Right cardiac atrium (tissue), 5 donors: ENCODE results near the gene ZNF285. TPM values are rescaled to one million over a fixed set of nuclear protein-coding genes. Genes with fewer than 3 reads are reported as not detected.
"Not testable (repeated sequence)": the region's sequence is repeated elsewhere in the genome, so short reads cannot be mapped to it uniquely, and the experiment has no call there.

ENCODE experiments used
- ATAC-seq, 2 donors: fragments of 200-7000 bp; cut with Tn5 transposase; one replicate each; pipeline versions ENCODE4 v1.8.0 to v1.9.1; 2020; ENCODE audit warnings: moderate library complexity in 2 of 2, mild to moderate bottlenecking in 1 of 2
- DNase-seq, 3 donors: peaks; one replicate each; pipeline ENCODE4 v3.0.0-alpha.2; 2020
- H3K27ac ChIP-seq: one replicate; pipeline ENCODE4 v1.5.1; 2013; ENCODE audit warnings: mild to moderate bottlenecking, low read length, control low read depth, moderate library complexity
- H3K27me3 ChIP-seq: one replicate; pipeline ENCODE4 v1.6.1; 2013; ENCODE audit not compliant: control insufficient read depth, insufficient read depth
- H3K4me1 ChIP-seq: one replicate; pipeline ENCODE4 v1.6.1; 2013; ENCODE audit warnings: low read length; ENCODE audit not compliant: control insufficient read depth, insufficient read depth
- H3K4me3 ChIP-seq: one replicate; pipeline ENCODE4 v1.5.1; 2013; ENCODE audit warnings: low read length, control low read depth
- H3K9me3 ChIP-seq: one replicate; pipeline ENCODE4 v1.6.1; 2013; ENCODE audit warnings: low read length; ENCODE audit not compliant: control insufficient read depth
- WGBS: extraction: QIAGEN DNeasy Blood & Tissue Kit; methylation state at CpG from one replicate; pipeline ENCODE4 v1.1.7; 2013; 5-methylcytosine and 5-hydroxymethylcytosine counted together
- intact Hi-C, 4 donors: fragments of 100-400 bp; cut with DNase I; formaldehyde crosslinking; loops; one replicate each; pipeline versions ENCODE4 v1.11.0 to v1.14.0; 2022 to 2023
- long read RNA-seq, 4 donors: library from polyadenylated mRNA; unstranded; transcript quantifications; one replicate each; pipeline ENCODE4 v2.0.0, GENCODE V29; 2020 to 2021
- polyA plus RNA-seq: library from polyadenylated mRNA; stranded (reverse); fragments of 200-250 nt; gene quantifications from one replicate; pipeline ENCODE4 v1.2.3, GENCODE V29; 2013
- total RNA-seq, 4 donors: library from RNA; stranded (reverse); fragmentation: NEBNext Ultra II Directional; extraction: Animal tissue kit (Norgen Biotek cat#: 25700); gene quantifications; one replicate each; pipeline ENCODE4 v1.2.1, GENCODE V29; 2021
- donor health status: healthy with polysubstance abuse.
- donor health status: DM: no; HTN: yes; CAD: no.
- donor health status: DM: no; HTN: no; CAD: no.
- donor health status: DM: no; HTN: yes; CAD: no; lungs with severe emphysema.
- donor health status: DM: yes; HTN: yes; CAD: no.

The ZNF285 gene
- total RNA-seq (1 to 10 TPM; 2.7 to 5.5 (median 3.9) TPM), polyA plus RNA-seq (2.2 TPM)
- long read RNA-seq, donor 1, full-length matches to known transcripts: 4 of 6 reads
- long read RNA-seq, donor 1, partial matches to known transcripts: 0 of 6 reads
- long read RNA-seq, donor 1, other reads (novel, unspliced or antisense): 2 of 6 reads
- long read RNA-seq, donor 2, partial matches to known transcripts: 1 of 2 reads
- long read RNA-seq, donor 2, other reads (novel, unspliced or antisense): 1 of 2 reads
- long read RNA-seq, donor 3, full-length matches to known transcripts: 5 of 7 reads
- long read RNA-seq, donor 3, partial matches to known transcripts: 1 of 7 reads
- long read RNA-seq, donor 3, other reads (novel, unspliced or antisense): 1 of 7 reads
- long read RNA-seq, donor 4, partial matches to known transcripts: 0 of 2 reads
- long read RNA-seq, donor 4, other reads (novel, unspliced or antisense): 2 of 2 reads

- peaks cover 1% of the 10 kb centered on the region for H3K9me3 ChIP-seq
- no peak within 1 kb of the TSS for H3K27ac ChIP-seq
- ATAC-seq (peak; percentile 100), DNase-seq (peak; percentile 97 to 99 (median 98))
- H3K27me3 ChIP-seq: no peaks in the 10 kb centered on the region
- 6% methylated on average over 43 of the region's 43 CpGs for WGBS
- H3K4me1 ChIP-seq: no peaks in the 10 kb centered on the region
- peak within 1 kb of the TSS; percentile 46 for H3K4me3 ChIP-seq
- intact Hi-C loops: no loop called here
Observed at GRCh38 chr19:44401139-44402115, at the start of gene ZNF285. Gene ZNF285, minus strand, starts transcription at chr19:44401608. Its CDS starts 4,395 bp downstream, at chr19:44397213.

- intact Hi-C loops: no loop called here
- H3K27me3 ChIP-seq: no peaks in the 10 kb centered on the region
- DNase-seq (peak; percentile 91 to 96 (median 94)), ATAC-seq (peak; percentile 98 to 99)
- H3K27ac ChIP-seq: no peak within 1 kb of the TSS
- H3K4me3 ChIP-seq: peak within 1 kb of the TSS; percentile 45
- H3K4me1 ChIP-seq: peaks cover 3% of the 10 kb centered on the region
- 2% methylated on average over 45 of the region's 45 CpGs for WGBS
- H3K9me3 ChIP-seq: peaks cover 7% of the 10 kb centered on the region
Observed at GRCh38 chr19:44447916-44448674, 46.7 kb upstream of the ZNF285 start, which contains the start of gene ZNF229. Gene ZNF229, minus strand, starts transcription at chr19:44448472. Its CDS starts 5,625 bp downstream, at chr19:44442847.

GRCh38 chr19:44438441-44438840, 37.0 kb upstream of the ZNF285 start:
- Histone ChIP-seq H3K9me3 (peaks cover 9% of the 10 kb centered on the region), H3K4me1 (no peaks in the 10 kb centered on the region), H3K27ac (no peak overlapping the region), H3K4me3 (no peak overlapping the region), H3K27me3 (no peaks in the 10 kb centered on the region)
- DNase-seq: no peak
- WGBS: 96% methylated on average over 3 of the region's 3 CpGs
- intact Hi-C loops: no loop called here
- no peak for ATAC-seq

GRCh38 chr19:44435441-44435840, 34.0 kb upstream of the ZNF285 start:
- Histone ChIP-seq H3K4me3 (no peak overlapping the region), H3K4me1 (no peaks in the 10 kb centered on the region), H3K27me3 (no peaks in the 10 kb centered on the region), H3K27ac (no peak overlapping the region), H3K9me3 (peaks cover 20% of the 10 kb centered on the region)
- no peak for DNase-seq
- over 99% methylated on average over 2 of the region's 2 CpGs for WGBS
- ATAC-seq: no peak
- intact Hi-C loops: no loop called here

GRCh38 chr19:44430956-44431355, 29.5 kb upstream of the ZNF285 start:
- Histone ChIP-seq H3K4me1 (no peaks in the 10 kb centered on the region), H3K27me3 (no peaks in the 10 kb centered on the region), H3K4me3 (no peak overlapping the region), H3K9me3 (peaks cover 27% of the 10 kb centered on the region), H3K27ac (no peak overlapping the region)
- WGBS: 94% methylated on average over 1 of the region's 1 CpG
- intact Hi-C loops: no loop called here
- ATAC-seq (no peak), DNase-seq (no peak)

GRCh38 chr19:44415553-44415952, 14.1 kb upstream of the ZNF285 start:
- ATAC-seq, H3K9me3 ChIP-seq, H3K27me3 ChIP-seq, H3K4me3 ChIP-seq, DNase-seq, intact Hi-C loops, H3K4me1 ChIP-seq, H3K27ac ChIP-seq: not testable (repeated sequence)
- WGBS: 85% methylated on average over 8 of the region's 15 CpGs

- 95% methylated on average over 4 of the region's 4 CpGs for WGBS
- H3K4me3 ChIP-seq, ATAC-seq: not testable (repeated sequence)
Observed at GRCh38 chr19:44389268-44389667, 12.1 kb downstream of the ZNF285 start.

GRCh38 chr19:44374789-44375188, 26.6 kb downstream of the ZNF285 start:
- no peak overlapping the region for H3K4me3 ChIP-seq
- no peaks in the 10 kb centered on the region for H3K27me3 ChIP-seq
- intact Hi-C loops: no loop called here
- 48% methylated on average over 2 of the region's 2 CpGs for WGBS
- DNase-seq (no peak), ATAC-seq (no peak)
- no peak overlapping the region for H3K27ac ChIP-seq
- no peaks in the 10 kb centered on the region for H3K9me3 ChIP-seq
- no peaks in the 10 kb centered on the region for H3K4me1 ChIP-seq

More at GRCh38 chr19:44389268-44389667, 12.1 kb downstream of the ZNF285 start:
- intact Hi-C loops, H3K27me3 ChIP-seq, H3K9me3 ChIP-seq, H3K4me1 ChIP-seq, DNase-seq, H3K27ac ChIP-seq: not testable (repeated sequence)

GRCh38 chr19:44371815-44372480, 29.5 kb downstream of the ZNF285 start:
- intact Hi-C loops: no loop called here
- no peaks in the 10 kb centered on the region for H3K4me1 ChIP-seq
- H3K27me3 ChIP-seq: no peaks in the 10 kb centered on the region
- no peak overlapping the region for H3K27ac ChIP-seq
- 58% methylated on average over 20 of the region's 20 CpGs for WGBS
- no peak overlapping the region for H3K4me3 ChIP-seq
- peaks cover 2% of the 10 kb centered on the region for H3K9me3 ChIP-seq
- no peak for DNase-seq
- no peak for ATAC-seq

GRCh38 chr19:44367024-44367423, 34.4 kb downstream of the ZNF285 start:
- Histone ChIP-seq H3K4me1 (no peaks in the 10 kb centered on the region), H3K27me3 (no peaks in the 10 kb centered on the region), H3K9me3 (peaks cover 2% of the 10 kb centered on the region), H3K4me3 (no peak overlapping the region), H3K27ac (no peak overlapping the region)
- intact Hi-C loops: no loop called here
- DNase-seq (no peak), ATAC-seq (no peak)
- WGBS: 39% methylated on average over 17 of the region's 17 CpGs
